Measurements from ENCODE around the gene TXNRD3. TPM values are rescaled to one million over a fixed set of nuclear protein-coding genes. Genes with fewer than 3 reads are reported as not detected.

Gene TXNRD3
- total RNA-seq, 1 experiment from 2014 or later: 8.1 TPM

DNA sequence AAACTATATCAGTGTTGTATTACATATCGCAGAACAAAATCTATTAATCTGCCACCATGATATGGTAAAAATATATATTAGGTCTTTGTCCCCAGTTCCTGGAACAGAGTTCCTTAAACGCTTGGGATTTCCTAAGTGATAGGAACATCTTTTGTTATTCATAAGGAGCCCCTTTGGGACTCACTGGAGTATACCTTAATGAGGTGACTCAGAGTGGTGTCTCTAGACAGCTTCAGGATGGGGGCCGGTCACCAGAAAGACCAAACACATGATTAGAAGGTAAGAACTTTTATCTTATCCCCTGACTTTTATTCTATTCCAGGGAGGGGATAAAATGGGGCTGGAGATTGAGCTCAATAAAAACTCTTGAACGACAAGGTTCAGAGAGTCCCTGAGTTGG, 36.8 kb upstream of the TXNRD3 start:
- no peak overlapping the region for H2BK20ac ChIP-seq (ENCODE audit: low read depth, low read length, poor library complexity, severe bottlenecking)
- H2BK5ac ChIP-seq (ENCODE audit: insufficient read length, low read length): no peak overlapping the region
- H3K27ac Mint-ChIP-seq: no peak overlapping the region
- no peak overlapping the region for H2BK15ac ChIP-seq (ENCODE audit: low read depth, low read length)
- DNase-seq: no peak
- H2AFZ ChIP-seq (ENCODE audit: low read length): no peak overlapping the region
- H3K56ac ChIP-seq (ENCODE audit: insufficient read length, low read depth, low read length): no peak overlapping the region
- no peak overlapping the region for H3K4me3 Mint-ChIP-seq
- H3K4me1 ChIP-seq (ENCODE audit: insufficient read depth, low read length): no peaks in the 10 kb centered on the region
- H3K9me3 ChIP-seq (ENCODE audit: control insufficient read depth, low read depth, low read length): no peaks in the 10 kb centered on the region
- H3K4me1 Mint-ChIP-seq: 0 out of 4 replicates have a peak, but pooled peaks cover 0 to 2% of the 10 kb centered on the region in 2 experiments
- no peak overlapping the region for H3K4me2 ChIP-seq (ENCODE audit: insufficient read depth, insufficient read length, low read length)
- no peak overlapping the region for H3T11ph ChIP-seq (ENCODE audit: low read length)
- H3K23ac ChIP-seq (ENCODE audit: insufficient read length, low read depth, low read length): no peak overlapping the region
- H3K27me3 Mint-ChIP-seq (ENCODE audit: low read depth): peaks cover 2% of the 10 kb centered on the region
- WGBS (ENCODE audit: extremely low coverage, insufficient read length, low lambda C conversion rate): no CpG with 5 or more reads among the region's 4 CpGs
- H4K20me1 ChIP-seq (ENCODE audit: control insufficient read depth, insufficient read depth, insufficient read length): no peaks in the 10 kb centered on the region
- no peak overlapping the region for H3K18ac ChIP-seq (ENCODE audit: insufficient read length, low read depth, low read length)
- no peak overlapping the region for H3K9ac ChIP-seq (ENCODE audit: extremely low read depth, insufficient read length, low read length)
- H3K36me3 Mint-ChIP-seq (ENCODE audit: insufficient read depth in 1 of 3, low read depth in 3 of 3): no peaks in the 10 kb centered on the region; a peak in 1 of 7 replicates
- H3K27ac ChIP-seq (ENCODE audit: insufficient read length, low read depth, low read length): no peak overlapping the region
- no peak overlapping the region for H4K91ac ChIP-seq (ENCODE audit: insufficient read length, low read depth, low read length)
- H4K8ac ChIP-seq (replicated peaks; ENCODE audit: insufficient read length, low read depth, low read length): no peak overlapping the region
- TF ChIP-seq, protein P1, sequence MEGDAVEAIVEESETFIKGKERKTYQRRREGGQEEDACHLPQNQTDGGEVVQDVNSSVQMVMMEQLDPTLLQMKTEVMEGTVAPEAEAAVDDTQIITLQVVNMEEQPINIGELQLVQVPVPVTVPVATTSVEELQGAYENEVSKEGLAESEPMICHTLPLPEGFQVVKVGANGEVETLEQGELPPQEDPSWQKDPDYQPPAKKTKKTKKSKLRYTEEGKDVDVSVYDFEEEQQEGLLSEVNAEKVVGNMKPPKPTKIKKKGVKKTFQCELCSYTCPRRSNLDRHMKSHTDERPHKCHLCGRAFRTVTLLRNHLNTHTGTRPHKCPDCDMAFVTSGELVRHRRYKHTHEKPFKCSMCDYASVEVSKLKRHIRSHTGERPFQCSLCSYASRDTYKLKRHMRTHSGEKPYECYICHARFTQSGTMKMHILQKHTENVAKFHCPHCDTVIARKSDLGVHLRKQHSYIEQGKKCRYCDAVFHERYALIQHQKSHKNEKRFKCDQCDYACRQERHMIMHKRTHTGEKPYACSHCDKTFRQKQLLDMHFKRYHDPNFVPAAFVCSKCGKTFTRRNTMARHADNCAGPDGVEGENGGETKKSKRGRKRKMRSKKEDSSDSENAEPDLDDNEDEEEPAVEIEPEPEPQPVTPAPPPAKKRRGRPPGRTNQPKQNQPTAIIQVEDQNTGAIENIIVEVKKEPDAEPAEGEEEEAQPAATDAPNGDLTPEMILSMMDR (conservative IDR thresholded peaks at IDR 0.05): no peak
- H3K4ac ChIP-seq (ENCODE audit: low read depth, low read length): no peak overlapping the region
- no peaks in the 10 kb centered on the region for H3K27me3 ChIP-seq (ENCODE audit: insufficient read depth, low read length)
- no peaks in the 10 kb centered on the region for H3K23me2 ChIP-seq (ENCODE audit: insufficient read length, low read depth, low read length, poor library complexity, severe bottlenecking)
- H3K79me1 ChIP-seq (ENCODE audit: insufficient read depth, low read depth, low read length, poor library complexity, severe bottlenecking): no peaks in the 10 kb centered on the region
- no peak overlapping the region for H2BK12ac ChIP-seq (ENCODE audit: insufficient read length, low read depth, low read length)
- peaks cover 0 to 3% of the 10 kb centered on the region in 2 experiments; a peak in 1 of 5 replicates for H3K9me3 Mint-ChIP-seq
- no peak overlapping the region for H2AK5ac ChIP-seq (ENCODE audit: insufficient read length, low read length)
- no peak overlapping the region for H3K14ac ChIP-seq (ENCODE audit: insufficient read depth, low read length)
- no peaks in the 10 kb centered on the region for H3K79me2 ChIP-seq (ENCODE audit: insufficient read depth, low read length)
- no peak overlapping the region for H4K5ac ChIP-seq (ENCODE audit: insufficient read length, low read depth, low read length)
- H2BK120ac ChIP-seq (ENCODE audit: low read depth, low read length, poor library complexity, severe bottlenecking): no peak overlapping the region

Measured in H9 (cell line).